HL-60 (cell line): ENCODE results near the gene GAREM1.

ENCODE experiments used
- REST ChIP-seq: IDR thresholded peaks from 2 replicates; pipeline ENCODE4 v1.6.1; 2012; ENCODE audit warnings: low read depth; ENCODE audit not compliant: insufficient replicate concordance
- TF ChIP-seq, protein P1 (sequence below): IDR thresholded peaks from one replicate; pipeline ENCODE4 v1.5.1; 2011; ENCODE audit warnings: low read length, control low read depth, inconsistent platforms; ENCODE audit not compliant: insufficient read depth

DNA sequence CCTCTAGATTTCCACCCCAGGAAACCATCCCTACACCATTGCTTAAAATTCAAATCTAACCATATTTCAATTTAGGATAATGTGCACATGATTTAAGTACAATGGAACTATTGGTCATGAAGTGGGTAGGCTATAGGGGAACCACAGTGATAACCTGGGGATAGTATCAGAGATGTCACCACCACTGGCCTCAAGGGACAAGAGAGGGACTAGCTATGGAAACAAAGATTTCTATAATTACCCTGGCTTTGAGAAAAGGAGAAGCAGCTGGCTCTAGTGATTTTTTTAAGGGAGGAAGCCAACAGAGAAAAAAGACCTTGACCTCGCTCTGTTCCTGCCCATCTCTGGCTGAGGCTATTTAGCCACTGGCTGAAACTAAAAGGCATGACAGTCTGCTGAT, 148.9 kb downstream of the GAREM1 start:
- no peak for TF ChIP-seq REST
- TF ChIP-seq, protein P1, sequence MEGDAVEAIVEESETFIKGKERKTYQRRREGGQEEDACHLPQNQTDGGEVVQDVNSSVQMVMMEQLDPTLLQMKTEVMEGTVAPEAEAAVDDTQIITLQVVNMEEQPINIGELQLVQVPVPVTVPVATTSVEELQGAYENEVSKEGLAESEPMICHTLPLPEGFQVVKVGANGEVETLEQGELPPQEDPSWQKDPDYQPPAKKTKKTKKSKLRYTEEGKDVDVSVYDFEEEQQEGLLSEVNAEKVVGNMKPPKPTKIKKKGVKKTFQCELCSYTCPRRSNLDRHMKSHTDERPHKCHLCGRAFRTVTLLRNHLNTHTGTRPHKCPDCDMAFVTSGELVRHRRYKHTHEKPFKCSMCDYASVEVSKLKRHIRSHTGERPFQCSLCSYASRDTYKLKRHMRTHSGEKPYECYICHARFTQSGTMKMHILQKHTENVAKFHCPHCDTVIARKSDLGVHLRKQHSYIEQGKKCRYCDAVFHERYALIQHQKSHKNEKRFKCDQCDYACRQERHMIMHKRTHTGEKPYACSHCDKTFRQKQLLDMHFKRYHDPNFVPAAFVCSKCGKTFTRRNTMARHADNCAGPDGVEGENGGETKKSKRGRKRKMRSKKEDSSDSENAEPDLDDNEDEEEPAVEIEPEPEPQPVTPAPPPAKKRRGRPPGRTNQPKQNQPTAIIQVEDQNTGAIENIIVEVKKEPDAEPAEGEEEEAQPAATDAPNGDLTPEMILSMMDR: no peak
